Medulla oblongata (tissue), 1 donor: ENCODE measurements around the gene ASTN1.

Experiments used
- DNase-seq: peaks from one replicate; pipeline ENCODE4 v3.0.0-alpha.2; 2015; ENCODE audit errors: extremely low spot score

ASTN1 gene

GRCh38 chr1:177163844-177164379 lies 600 bp downstream of the ASTN1 start:
- DNase-seq, result no peak

DNA sequence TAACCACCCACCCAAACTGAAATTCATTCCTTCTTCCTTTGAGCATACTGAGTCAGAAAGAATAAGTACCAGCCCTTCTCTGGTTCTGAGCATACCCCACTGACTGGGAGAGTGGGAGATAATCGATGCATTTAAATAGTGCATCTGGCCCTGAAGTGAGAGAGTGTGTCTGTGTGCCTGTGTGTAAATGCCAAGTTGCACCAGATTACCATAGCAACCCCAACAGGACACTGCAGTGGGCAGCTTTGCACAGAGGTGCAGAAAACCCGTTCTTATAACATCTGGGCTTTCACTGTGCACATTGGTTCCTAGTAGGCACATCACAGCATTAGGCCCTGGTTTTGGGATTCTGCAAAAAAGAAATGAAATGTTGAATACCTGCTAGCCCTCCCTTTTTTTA lies 2.3 kb downstream of the ASTN1 start:
- no peak for DNase-seq

DNA sequence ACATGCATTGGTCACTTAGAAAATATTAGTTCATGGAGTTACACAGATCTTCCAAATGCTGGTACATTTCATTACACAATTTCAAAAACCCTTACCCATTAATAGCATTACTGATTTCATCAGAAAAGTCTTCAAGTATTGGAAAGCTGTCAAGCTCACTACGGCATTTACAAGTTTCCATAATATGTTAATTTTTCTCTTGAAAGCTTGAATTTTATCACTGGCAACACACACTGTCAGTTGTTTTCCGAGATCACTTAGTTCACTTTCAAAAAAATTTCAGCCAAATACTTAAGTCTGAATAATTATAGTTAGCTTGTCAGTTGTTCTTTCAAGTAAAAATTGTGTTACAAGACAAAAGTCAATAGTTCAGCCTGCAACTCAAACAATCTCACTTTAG lies 18.0 kb downstream of the ASTN1 start:
- DNase-seq, result no peak

- no peak for DNase-seq
These were observed 19.1 kb downstream of the ASTN1 start for GRCh38 chr1:177145106-177146070.

- no peak for DNase-seq
These were observed 21.7 kb downstream of the ASTN1 start for GRCh38 chr1:177142791-177143271.

GRCh38 chr1:177142010-177142409 lies 22.5 kb downstream of the ASTN1 start:
- no peak for DNase-seq

DNA sequence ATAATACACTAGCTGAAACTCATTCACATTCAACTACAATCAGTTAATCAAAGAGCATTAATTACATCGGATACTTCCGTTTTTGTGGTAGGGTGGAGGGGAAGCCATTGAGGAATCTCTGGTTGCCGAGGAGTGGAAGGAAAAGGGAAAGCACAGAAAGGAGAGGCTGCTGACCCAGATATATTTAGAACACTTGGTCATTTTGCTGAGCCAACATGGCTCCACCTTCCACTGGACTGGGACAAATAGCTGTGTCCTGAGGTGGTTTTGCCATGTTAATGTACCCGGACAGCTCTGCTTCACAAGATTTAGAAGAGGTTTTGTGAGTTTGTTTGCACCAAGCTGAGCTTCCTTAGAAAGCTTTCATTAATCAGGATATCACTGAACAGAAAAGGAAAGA lies 26.2 kb downstream of the ASTN1 start:
- DNase-seq, result peak; percentile 13

GRCh38 chr1:177137814-177138213 lies 26.7 kb downstream of the ASTN1 start:
- DNase-seq, result no peak

- DNase-seq, result no peak
These were observed 29.3 kb downstream of the ASTN1 start for GRCh38 chr1:177135250-177135649.

GRCh38 chr1:177133977-177134538 lies 30.5 kb downstream of the ASTN1 start:
- DNase-seq, result no peak

GRCh38 chr1:177132141-177132540 lies 32.4 kb downstream of the ASTN1 start:
- DNase-seq, result no peak

DNA sequence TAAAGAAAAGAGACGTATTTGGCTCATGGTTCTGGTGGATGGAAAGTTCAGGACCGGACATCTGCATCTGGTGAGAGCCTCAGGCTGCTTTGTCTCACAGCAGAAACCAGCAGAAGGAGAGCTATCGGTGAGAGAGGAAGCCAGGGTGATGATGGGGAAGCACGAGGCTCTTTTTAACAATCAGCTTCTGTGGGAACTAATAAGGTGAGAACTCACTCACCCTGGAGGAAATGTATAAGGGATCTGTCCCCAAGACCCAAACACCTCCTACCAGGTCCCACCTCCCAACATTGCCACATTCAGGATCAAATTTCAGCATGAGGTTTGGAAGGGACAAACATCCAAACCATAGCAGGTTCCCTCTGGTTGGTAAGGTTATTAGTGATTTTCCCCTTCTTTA lies 32.8 kb downstream of the ASTN1 start:
- DNase-seq, result no peak

- DNase-seq, result no peak
These were observed 34.0 kb downstream of the ASTN1 start for GRCh38 chr1:177130451-177130945.

DNA sequence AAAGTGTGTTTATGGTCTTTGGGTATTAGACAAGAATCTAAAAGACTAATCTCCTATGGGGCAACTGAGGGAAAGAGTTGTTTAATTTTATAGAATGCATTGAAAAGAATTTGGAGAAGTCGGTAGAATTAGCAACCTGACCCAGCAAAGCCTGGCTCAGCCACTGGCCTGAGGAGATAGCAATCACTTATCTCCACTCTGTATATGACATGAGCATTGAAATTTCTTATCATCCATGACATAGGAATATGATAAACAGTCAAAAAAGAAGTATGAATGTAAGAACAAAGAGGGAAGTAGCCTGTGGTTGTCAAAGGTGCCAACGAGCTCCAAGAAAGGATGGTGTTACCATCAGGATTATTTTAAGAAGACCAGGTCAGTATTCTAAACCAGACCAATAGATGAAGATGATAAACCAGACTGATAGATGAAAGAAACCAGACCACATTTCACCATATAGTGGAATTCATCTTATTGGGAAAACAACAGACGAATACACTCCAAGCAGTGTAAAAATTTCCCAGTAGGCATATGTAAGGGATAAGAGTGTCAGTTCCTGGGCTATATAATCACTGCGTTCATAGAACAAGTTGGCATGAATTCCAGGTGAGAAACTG lies 35.7 kb downstream of the ASTN1 start:
- no peak for DNase-seq

- no peak for DNase-seq
These were observed 38.2 kb downstream of the ASTN1 start for GRCh38 chr1:177126267-177126666.

DNA sequence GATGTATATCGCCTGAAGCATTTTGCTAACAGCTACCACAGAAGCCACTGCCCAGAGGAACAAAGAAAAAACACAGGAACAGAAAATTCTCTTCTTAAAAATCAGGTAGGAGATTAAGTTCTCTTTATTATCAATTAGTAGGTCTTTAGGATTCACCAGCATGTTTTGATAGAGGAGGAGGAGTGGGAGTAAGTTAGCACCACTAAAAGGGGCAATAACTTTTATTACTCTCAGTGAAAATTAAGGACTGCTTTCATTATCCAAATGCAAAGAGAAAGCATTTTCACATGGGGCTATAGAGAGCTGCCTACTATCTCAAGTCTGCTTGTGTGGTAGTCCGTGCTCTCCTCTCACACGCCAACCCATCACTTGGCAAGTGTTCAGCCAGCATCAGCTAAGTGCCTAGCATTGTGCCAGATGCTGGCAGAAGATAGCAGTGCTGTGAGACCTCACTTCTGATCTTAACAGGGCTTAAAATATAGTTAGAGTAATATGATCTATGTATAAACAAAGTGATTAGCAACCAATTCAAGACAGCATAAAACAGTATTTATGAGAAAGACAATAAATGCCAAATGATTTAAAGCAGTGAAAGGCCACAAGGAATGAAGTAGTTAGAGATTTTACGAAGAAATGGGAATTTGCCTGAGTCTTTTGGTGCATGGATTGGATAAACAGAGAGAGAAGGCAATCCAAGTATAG lies 39.8 kb downstream of the ASTN1 start:
- no peak for DNase-seq

DNA sequence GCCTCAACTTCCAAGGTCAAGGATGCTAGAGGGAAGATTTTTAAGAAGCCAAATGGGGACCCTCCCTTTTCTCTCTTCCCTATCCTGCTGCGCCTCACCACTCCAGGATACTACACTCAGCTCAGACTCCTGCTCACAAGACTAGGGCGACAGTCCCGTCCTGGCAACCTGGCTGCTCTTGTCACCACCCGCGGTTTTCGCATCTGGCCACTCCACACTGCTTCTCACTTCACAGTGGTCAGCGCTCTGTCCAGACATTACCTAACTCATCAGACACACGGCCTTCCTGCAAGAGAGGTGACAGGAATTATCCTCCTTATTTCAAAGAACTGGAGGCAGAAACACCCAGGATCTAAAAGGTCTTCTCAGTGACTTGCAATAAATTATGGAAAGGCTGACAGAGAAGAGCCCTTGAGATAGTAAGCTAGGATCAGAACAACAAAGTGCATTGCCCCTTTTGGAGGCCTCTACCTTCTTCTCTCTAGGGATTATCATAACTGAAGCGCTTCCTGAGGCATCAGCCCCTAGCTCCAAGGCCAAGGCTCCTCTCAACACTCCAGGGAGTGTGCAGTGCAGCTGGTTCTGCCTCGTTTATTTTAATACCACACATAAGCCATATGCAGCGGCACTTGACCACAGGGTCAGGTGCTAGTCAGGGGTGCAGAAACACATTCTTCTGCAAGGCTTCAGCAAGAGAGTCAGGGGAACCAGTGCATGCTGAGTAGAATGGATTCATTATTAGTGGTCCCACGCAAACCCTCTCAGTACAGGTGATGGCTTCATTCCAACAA lies 41.9 kb downstream of the ASTN1 start:
- DNase-seq, result no peak

DNA sequence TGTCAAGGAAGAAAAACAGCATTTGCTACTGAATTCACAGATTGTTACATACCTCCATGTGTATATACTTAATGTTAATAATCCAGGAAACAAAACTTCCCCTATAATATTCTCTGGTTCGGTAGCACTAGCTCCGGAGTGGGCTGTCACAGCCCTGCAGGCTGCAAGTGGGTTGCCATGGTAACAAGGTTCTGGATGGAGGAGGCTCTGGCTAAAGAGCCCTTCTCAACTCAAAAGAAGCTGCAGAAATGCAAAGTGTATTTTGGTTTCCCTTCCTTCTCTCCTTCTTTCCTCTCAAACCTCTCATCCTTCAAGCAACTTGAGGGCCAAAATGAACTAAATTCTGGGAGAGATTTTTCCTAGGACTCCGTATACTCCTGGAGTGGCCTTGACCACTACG lies 45.2 kb downstream of the ASTN1 start:
- DNase-seq, result no peak

- DNase-seq, result no peak
These were observed 45.6 kb downstream of the ASTN1 start for GRCh38 chr1:177118901-177119300.

DNA sequence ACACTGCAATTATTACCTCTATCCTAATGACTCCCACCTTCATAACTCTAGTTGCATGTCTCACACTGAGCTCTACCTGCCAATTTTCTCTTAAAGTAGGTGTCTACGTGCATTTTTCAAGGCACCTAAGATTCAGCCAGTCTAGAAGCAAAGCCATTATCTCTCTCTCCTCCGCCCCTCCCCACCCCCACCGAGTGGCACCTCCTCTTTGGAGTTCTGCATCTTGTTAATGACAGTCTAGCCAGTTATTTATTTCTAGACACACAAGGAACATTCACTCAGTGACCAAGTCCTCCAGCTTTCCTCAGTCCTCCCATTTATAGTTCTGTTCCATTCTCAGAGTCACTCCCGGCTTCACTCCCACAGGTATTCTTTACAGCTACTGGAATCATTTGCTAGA lies 47.6 kb downstream of the ASTN1 start:
- DNase-seq, result no peak
